GM21723 (cell line): Measurements from ENCODE around the gene PHF20.
"Not testable (repeated sequence)": the region's sequence is repeated elsewhere in the genome, so short reads cannot be mapped to it uniquely, and the experiment has no call there.

ENCODE experiments used
- ATAC-seq: cut with Tn5 transposase; IDR thresholded peaks from one replicate; pipeline ENCODE4 v1.9.1; 2021; ENCODE audit warnings: mild to moderate bottlenecking, moderate library complexity; ENCODE audit not compliant: unreplicated experiment

The PHF20 gene

GRCh38 chr20:35882427-35883161, 110.8 kb downstream of the PHF20 start:
- ATAC-seq, result not testable (repeated sequence)

- ATAC-seq, result no peak
Measured at GRCh38 chr20:35883336-35883777, 111.5 kb downstream of the PHF20 start.

GRCh38 chr20:35883778-35884540, 112.1 kb downstream of the PHF20 start:
- no peak for ATAC-seq

GRCh38 chr20:35884541-35884865, 112.7 kb downstream of the PHF20 start:
- no peak for ATAC-seq

- ATAC-seq, result no peak
Measured at GRCh38 chr20:35885212-35885611, 113.4 kb downstream of the PHF20 start.

GRCh38 chr20:35886537-35886936, 114.7 kb downstream of the PHF20 start:
- no peak for ATAC-seq

GRCh38 chr20:35887393-35888064, 115.7 kb downstream of the PHF20 start:
- no peak for ATAC-seq

- ATAC-seq, result no peak
Measured at GRCh38 chr20:35888657-35889056, 116.8 kb downstream of the PHF20 start.

- ATAC-seq, result no peak
Measured at GRCh38 chr20:35891375-35891774, 119.6 kb downstream of the PHF20 start.

- no peak for ATAC-seq
Measured at GRCh38 chr20:35892871-35893270, 121.1 kb downstream of the PHF20 start.

- ATAC-seq, result peak; percentile 89
Measured at GRCh38 chr20:35893942-35894341, 122.1 kb downstream of the PHF20 start.

GRCh38 chr20:35895516-35895915, 123.7 kb downstream of the PHF20 start:
- ATAC-seq, result not testable (repeated sequence)

GRCh38 chr20:35899064-35899463, 127.2 kb downstream of the PHF20 start:
- no peak for ATAC-seq

GRCh38 chr20:35901230-35901629, 129.4 kb downstream of the PHF20 start:
- ATAC-seq, result not testable (repeated sequence)

GRCh38 chr20:35901678-35902544, 130.1 kb downstream of the PHF20 start:
- no peak for ATAC-seq

GRCh38 chr20:35902545-35902941, 130.7 kb downstream of the PHF20 start:
- ATAC-seq, result no peak

- no peak for ATAC-seq
Measured at GRCh38 chr20:35903843-35904242, 132.0 kb downstream of the PHF20 start.

- ATAC-seq, result no peak
Measured at GRCh38 chr20:35904982-35905663, 133.3 kb downstream of the PHF20 start.

GRCh38 chr20:35907017-35907701, 135.3 kb downstream of the PHF20 start:
- no peak for ATAC-seq

GRCh38 chr20:35908007-35908406, 136.2 kb downstream of the PHF20 start:
- no peak for ATAC-seq
